Measurements from ENCODE around the gene ACCSL.

The ACCSL gene

GRCh38 chr11:44047931-44048431 is at the start of gene ACCSL:
TSS of gene ACCSL (plus strand) at chr11:44047981. CDS start at chr11:44048037, 56 bp downstream.
- no peak for DNase-seq (ENCODE audit: low read depth)

DNA sequence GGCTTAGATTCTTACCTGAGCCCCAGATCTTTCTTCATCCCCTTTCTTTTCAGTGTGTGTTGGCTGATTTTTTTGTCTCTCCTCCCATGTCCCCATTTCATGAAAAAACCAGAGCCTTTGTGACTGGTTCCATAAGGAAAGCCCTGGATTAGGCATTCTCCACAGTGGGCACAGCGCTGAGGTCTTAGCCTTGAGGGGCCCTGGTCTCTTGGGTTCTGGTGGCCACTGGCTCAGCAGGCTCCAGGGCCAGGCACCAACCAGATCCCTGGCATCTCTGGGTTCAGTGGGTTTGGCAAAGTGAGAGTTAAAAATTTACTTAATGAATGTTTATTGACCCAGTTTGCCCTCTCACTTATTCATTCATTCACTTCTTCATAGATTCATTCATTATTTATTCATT is 49.5 kb upstream of the ACCSL start:
- no peak for DNase-seq (ENCODE audit: low read depth)

DNA sequence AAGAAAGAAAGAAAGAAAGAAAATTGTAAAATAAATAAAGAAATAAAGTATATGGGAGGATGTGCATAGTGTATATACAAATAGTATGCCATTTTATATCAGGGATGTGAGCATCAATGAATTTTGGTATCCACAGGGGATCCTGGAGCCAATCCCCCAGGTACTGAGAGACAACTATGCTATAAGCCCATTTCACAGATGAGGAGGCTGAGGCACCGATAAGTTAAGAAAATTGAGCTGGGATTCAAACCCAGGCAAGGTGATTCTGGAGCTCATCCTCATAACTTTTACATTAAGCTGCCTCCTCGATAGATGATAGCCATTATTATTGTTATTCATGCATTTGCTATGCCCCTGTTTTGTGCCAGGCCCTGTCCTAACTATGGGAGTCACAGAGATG is 47.0 kb upstream of the ACCSL start:
- no peak for DNase-seq (ENCODE audit: low read depth)

GRCh38 chr11:44002191-44003093 is 45.3 kb upstream of the ACCSL start:
- DNase-seq (ENCODE audit: low read depth) = no peak

DNA sequence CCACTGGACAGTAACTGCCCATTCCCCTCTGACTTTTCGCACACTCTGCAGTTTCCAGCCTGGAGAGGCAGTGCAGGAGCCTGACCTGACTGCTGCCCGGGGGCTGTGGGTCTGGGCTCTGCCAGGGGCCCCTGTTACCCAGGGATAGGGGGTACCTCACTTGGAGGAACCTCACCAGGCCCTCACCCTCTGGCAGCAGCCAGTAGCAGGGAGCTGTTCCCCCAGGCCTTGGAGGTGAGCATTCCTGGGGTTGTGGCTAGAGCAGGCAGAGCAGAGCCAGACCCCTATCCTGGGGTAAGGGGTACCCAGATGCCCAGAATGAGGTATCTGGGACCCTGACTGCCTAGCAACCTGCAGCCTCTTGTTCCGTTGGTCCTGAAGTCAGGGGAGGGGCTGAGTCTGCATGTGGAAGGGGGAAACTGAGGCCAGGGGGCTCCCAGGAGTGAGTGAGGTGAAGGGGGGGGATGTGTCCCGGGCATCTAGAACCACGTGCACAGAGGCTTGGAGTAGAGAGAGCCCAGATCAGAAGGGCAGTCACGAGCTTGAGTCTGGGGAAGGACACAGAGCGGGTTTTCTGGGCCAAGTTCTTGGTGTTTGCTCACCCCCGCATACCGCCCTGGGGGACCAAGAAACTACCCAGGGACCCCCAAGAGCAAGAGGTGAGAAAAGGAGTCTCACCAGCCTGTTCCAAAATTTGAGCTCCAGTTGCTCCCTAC is 43.9 kb upstream of the ACCSL start:
- DNase-seq (ENCODE audit: low read depth) = no peak

- no peak for DNase-seq (ENCODE audit: low read depth)
Measured at GRCh38 chr11:44004452-44005062, 43.2 kb upstream of the ACCSL start.

DNA sequence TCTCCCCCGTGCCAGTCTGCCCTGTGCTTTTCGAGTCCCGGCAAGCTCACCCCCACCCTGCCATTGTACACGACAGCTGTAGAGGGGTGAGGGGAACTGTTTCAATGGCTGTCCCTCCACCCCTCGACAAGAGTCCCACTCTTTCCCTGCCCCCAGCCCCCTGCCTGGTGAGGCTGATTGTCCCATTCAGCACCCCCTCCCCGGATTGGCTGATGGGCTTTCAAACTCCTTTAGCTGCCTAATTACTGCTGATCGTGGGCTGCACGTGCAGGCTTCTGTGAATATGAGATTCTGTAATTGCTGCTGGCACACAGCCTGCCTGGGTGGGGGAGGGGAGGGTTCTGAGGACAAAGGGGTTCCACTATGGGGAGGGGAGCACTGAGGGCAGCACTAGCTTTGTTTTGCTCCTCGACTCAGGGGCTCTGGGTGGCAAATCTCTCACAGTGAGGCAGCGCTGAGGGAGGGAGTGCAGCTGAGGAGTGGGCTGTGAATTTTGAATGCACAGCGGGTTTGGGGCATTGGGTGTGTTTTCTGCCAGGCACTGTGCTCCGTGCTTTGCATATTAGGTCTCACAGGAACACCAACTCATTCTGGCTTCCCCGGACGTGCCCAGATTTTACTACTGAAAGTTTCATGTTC is 42.6 kb upstream of the ACCSL start:
- no peak for DNase-seq (ENCODE audit: low read depth)

DNA sequence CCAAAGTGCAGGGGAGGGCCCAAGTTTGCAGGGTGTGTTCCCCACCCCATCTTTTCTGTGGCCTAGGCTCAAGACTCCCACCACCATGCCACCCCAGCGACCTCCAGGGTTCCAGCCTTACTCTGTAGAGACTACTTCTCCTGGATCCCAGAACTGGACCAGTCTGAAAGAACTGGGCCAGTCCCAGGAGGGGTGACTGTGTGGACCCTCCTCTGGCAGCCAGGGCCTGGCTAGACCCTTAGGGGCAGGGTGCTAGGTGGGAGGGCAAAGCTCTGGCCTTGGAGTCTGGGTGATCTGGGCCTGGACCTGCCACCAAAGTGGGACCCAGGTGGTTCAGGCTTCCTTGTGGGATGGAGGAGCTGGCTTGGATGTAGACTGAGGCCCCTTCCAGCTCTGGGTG is 41.8 kb upstream of the ACCSL start:
- DNase-seq (ENCODE audit: low read depth) = no peak

GRCh38 chr11:44006917-44007361 is 40.8 kb upstream of the ACCSL start:
- DNase-seq (ENCODE audit: low read depth) = no peak

- no peak for DNase-seq (ENCODE audit: low read depth)
Measured at GRCh38 chr11:44007481-44008087, 40.2 kb upstream of the ACCSL start.

DNA sequence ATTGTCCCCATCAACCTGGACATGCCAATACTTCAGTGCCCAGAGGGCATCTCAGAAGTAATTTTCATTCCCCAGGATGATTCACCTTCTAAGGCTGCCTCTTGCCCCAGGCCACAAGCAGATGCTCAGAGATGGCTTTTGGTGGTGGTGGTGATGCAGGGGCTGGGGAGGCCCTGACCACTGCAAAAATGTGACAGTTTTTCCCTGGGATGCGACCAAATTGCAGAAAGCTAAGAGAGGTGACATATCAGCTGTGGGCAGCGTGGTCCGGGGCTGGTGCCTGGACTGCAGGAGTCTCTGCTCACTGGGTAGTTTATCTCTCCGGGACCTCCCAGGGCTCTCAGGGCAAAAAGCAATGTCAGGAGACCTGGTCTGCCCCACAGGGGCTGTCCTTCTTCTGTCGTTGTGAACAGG is 39.7 kb upstream of the ACCSL start:
- DNase-seq (ENCODE audit: low read depth) = no peak

DNA sequence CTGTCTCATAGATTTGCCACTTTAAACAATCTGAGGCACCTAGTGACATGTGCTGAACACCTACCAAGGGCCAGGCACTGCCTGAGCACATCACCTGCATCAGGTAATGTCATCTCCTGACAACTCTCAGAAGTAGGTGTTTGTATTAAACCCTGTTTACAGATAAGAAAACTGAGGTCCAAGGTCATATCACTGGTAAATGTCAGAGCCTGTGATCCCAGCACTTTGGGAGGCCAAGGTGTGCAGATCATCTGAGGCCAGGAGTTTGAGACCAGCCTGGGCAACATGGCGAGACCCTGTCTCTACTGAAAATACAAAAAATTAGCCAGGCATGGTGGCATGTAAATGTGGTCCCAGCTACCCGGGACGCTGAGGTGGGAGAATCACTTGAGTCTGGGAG is 39.1 kb upstream of the ACCSL start:
- DNase-seq (ENCODE audit: low read depth) = no peak

GRCh38 chr11:44010789-44011251 is 37.0 kb upstream of the ACCSL start:
- no peak for DNase-seq (ENCODE audit: low read depth)

DNA sequence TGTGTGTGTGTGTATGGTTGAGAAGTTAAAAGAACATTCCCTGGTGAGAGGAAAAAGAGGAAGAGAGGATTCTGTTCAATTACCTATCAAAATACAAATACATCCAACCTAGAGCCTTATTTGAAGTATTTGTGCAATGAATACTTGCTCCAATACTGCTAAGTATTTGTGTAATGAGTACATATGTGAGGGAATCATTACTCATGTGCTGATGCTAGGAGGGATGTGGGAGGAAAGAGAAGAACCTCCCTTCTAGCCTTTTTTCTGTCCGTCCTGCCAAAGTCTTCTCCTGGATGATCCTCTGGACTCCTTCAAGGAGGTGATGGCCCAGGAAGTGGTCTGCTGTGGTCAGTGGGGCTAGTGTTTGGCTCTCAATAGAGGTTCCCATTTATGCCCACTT is 36.0 kb upstream of the ACCSL start:
- DNase-seq (ENCODE audit: low read depth) = no peak

- no peak for DNase-seq (ENCODE audit: low read depth)
Measured at GRCh38 chr11:44014968-44015623, 32.7 kb upstream of the ACCSL start.

- no peak for DNase-seq (ENCODE audit: low read depth)
Measured at GRCh38 chr11:44015624-44016007, 32.2 kb upstream of the ACCSL start.

DNA sequence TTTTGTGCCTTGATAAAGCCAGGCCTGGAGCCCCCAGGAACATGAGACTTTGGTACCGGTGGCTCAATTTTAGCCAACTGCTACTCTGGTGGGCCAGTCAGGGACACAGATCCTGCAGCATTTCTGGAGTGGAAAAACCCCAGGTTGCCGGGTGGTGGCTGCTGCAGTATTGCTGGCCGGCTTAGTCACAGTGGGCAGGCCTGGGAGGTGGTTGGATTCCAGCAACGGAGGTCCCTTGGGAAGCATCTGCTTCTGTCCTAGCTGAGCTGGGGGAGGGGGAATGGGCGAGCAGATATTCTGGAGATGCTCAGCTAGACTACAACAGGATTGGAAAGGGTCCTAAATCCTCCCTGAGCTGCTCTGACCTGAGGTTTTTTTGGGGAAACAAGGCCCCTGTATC is 31.6 kb upstream of the ACCSL start:
- DNase-seq (ENCODE audit: low read depth) = no peak

- DNase-seq (ENCODE audit: low read depth) = no peak
Measured at GRCh38 chr11:44016546-44017442, 31.0 kb upstream of the ACCSL start.

DNA sequence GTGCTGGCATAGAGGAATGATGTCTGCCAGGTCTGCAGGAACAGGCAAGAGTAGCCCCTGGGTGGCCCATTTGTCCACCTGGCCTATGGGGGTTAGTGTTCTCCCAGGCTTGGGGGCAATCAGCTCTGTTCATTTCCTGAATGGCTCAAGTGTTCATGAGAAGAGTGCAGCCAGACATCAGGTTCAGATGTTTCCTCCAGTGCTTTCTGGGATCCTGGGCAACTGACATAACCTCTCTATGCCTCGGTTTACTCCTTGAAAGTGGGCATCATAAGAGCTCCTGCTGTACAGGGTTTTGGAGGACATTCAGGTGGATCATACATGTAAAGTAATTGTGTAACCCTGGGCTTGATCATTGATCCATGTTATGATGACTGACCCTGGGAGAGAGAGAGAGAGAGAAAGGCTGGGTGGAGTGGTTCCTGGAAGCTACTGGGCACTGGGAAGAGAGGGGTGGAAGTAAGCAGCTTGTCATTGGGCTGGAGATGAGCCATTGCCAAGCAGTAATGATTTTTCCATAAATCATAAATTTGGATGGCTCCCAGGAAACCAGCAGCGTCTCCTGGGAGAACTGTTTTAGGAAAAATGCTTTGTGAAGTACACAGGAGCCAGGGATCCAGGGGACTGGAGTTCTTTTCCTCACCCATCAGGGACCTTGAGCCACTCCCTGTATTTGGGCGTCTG is 30.2 kb upstream of the ACCSL start:
- no peak for DNase-seq (ENCODE audit: low read depth)

All from stimulated activated CD8-positive, alpha-beta memory T cell treated with anti-CD3 and anti-CD28 coated beads, Interleukin-7, amount 100 ng/mL, for 24 hours (primary cell).